ENCODE results near the gene GJA4.

GJA4 gene

DNA sequence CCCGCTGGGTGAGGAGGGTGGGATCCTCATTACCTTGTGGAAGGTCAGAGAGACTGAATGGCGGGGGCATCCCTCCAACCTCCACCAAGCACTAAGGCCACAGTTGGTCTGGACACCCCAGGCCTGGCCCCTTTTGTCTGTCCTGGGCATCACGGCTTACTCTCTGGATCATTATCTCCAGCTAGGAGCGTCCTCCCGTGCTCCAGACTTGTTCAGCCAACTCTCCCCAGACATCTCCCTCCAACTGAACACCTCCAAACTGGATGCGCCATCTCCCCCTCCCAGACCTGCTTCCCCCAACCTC lies 45.2 kb upstream of the GJA4 start:
- Histone ChIP-seq H3K27me3 (ENCODE audit: insufficient read depth, poor library complexity, severe bottlenecking) (no peaks in the 10 kb centered on the region), H3K4me3 (replicated peaks; ENCODE audit: insufficient read depth, low read length) (no peak overlapping the region), H3K27ac (replicated peaks) (no peak overlapping the region)
- DNase-seq (ENCODE audit: low read depth in 1 of 2, low spot score in 1 of 2), result no peak
- TF ChIP-seq, protein P1, sequence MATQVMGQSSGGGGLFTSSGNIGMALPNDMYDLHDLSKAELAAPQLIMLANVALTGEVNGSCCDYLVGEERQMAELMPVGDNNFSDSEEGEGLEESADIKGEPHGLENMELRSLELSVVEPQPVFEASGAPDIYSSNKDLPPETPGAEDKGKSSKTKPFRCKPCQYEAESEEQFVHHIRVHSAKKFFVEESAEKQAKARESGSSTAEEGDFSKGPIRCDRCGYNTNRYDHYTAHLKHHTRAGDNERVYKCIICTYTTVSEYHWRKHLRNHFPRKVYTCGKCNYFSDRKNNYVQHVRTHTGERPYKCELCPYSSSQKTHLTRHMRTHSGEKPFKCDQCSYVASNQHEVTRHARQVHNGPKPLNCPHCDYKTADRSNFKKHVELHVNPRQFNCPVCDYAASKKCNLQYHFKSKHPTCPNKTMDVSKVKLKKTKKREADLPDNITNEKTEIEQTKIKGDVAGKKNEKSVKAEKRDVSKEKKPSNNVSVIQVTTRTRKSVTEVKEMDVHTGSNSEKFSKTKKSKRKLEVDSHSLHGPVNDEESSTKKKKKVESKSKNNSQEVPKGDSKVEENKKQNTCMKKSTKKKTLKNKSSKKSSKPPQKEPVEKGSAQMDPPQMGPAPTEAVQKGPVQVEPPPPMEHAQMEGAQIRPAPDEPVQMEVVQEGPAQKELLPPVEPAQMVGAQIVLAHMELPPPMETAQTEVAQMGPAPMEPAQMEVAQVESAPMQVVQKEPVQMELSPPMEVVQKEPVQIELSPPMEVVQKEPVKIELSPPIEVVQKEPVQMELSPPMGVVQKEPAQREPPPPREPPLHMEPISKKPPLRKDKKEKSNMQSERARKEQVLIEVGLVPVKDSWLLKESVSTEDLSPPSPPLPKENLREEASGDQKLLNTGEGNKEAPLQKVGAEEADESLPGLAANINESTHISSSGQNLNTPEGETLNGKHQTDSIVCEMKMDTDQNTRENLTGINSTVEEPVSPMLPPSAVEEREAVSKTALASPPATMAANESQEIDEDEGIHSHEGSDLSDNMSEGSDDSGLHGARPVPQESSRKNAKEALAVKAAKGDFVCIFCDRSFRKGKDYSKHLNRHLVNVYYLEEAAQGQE (IDR thresholded peaks at IDR 0.05; ENCODE audit: insufficient replicate concordance, low read depth), result no peak
- TF ChIP-seq, protein P2, sequence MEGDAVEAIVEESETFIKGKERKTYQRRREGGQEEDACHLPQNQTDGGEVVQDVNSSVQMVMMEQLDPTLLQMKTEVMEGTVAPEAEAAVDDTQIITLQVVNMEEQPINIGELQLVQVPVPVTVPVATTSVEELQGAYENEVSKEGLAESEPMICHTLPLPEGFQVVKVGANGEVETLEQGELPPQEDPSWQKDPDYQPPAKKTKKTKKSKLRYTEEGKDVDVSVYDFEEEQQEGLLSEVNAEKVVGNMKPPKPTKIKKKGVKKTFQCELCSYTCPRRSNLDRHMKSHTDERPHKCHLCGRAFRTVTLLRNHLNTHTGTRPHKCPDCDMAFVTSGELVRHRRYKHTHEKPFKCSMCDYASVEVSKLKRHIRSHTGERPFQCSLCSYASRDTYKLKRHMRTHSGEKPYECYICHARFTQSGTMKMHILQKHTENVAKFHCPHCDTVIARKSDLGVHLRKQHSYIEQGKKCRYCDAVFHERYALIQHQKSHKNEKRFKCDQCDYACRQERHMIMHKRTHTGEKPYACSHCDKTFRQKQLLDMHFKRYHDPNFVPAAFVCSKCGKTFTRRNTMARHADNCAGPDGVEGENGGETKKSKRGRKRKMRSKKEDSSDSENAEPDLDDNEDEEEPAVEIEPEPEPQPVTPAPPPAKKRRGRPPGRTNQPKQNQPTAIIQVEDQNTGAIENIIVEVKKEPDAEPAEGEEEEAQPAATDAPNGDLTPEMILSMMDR (IDR thresholded peaks at IDR 0.05; ENCODE audit: insufficient read depth, low read length), result no peak
- no peak for TF ChIP-seq SPI1 (IDR thresholded peaks at IDR 0.05; ENCODE audit: borderline replicate concordance, low read depth)
- TF ChIP-seq GABPA (IDR thresholded peaks at IDR 0.05; ENCODE audit: low read depth), result no peak
- TF ChIP-seq POLR2AphosphoS5 (IDR thresholded peaks at IDR 0.05; ENCODE audit: low read depth), result no peak

DNA sequence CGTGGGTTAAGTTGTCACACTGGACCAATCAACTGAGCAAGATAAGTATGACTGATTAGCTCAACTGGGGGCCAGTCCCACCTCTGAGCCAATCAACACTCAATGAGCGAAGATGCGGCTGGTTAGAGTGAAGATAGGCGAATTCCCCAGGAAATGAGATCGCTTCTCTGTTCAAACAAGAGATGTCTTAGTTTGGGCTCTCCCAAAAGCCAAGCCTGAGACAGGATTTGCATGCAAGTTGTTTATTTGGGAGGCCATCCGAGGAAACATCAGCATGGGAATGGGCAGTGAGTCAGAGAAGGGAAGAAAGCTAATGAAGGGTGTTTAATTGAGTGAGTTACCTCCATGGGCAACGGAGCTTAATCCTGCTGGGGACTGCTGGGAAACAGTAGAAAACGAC lies 42.8 kb upstream of the GJA4 start:
- H3K27me3 ChIP-seq (ENCODE audit: insufficient read depth, poor library complexity, severe bottlenecking), result no peaks in the 10 kb centered on the region
- no peak overlapping the region for H3K4me3 ChIP-seq (replicated peaks; ENCODE audit: insufficient read depth, low read length)
- H3K27ac ChIP-seq (replicated peaks), result no peak overlapping the region
- no peak for TF ChIP-seq SPI1 (IDR thresholded peaks at IDR 0.05; ENCODE audit: borderline replicate concordance, low read depth)
- no peak for TF ChIP-seq POLR2AphosphoS5 (IDR thresholded peaks at IDR 0.05; ENCODE audit: low read depth)
- TF ChIP-seq, protein P1 (IDR thresholded peaks at IDR 0.05; ENCODE audit: insufficient replicate concordance, low read depth), result no peak
- TF ChIP-seq GABPA (IDR thresholded peaks at IDR 0.05; ENCODE audit: low read depth), result no peak
- TF ChIP-seq, protein P2 (IDR thresholded peaks at IDR 0.05; ENCODE audit: insufficient read depth, low read length), result no peak
- DNase-seq (ENCODE audit: low read depth in 1 of 2, low spot score in 1 of 2), result no peak

DNA sequence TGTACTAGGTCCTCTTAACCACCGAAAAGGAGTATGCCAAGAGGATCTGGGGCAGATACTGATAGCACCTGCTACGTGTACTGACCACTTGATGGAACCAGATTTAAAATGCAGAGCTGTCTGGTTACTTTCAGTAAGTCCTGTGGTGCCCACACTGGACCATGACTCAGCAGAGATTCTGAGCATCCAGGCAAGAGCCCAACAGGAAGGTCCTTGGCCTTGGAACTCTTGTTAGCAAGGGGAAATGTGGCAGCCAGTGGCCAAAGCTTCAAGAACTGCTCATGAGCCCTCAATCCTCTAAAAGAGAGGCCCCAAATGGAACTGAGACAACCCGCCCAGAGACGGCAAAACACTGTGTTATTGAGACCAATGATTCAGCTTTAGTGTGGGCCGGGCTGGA lies 42.2 kb upstream of the GJA4 start:
- Histone ChIP-seq H3K27me3 (ENCODE audit: insufficient read depth, poor library complexity, severe bottlenecking) (no peaks in the 10 kb centered on the region), H3K4me3 (replicated peaks; ENCODE audit: insufficient read depth, low read length) (no peak overlapping the region), H3K27ac (replicated peaks) (no peak overlapping the region)
- no peak for DNase-seq (ENCODE audit: low read depth in 1 of 2, low spot score in 1 of 2)
- TF ChIP-seq, protein P1 (IDR thresholded peaks at IDR 0.05; ENCODE audit: insufficient replicate concordance, low read depth), result no peak
- TF ChIP-seq POLR2AphosphoS5 (IDR thresholded peaks at IDR 0.05; ENCODE audit: low read depth) (no peak), SPI1 (IDR thresholded peaks at IDR 0.05; ENCODE audit: borderline replicate concordance, low read depth) (no peak), GABPA (IDR thresholded peaks at IDR 0.05; ENCODE audit: low read depth) (no peak)
- TF ChIP-seq, protein P2 (IDR thresholded peaks at IDR 0.05; ENCODE audit: insufficient read depth, low read length), result no peak

All from HL-60 (cell line).